ENCODE measurements around the gene CNTN4.

GRCh38 chr3:3038201-3038991 lies 939.7 kb downstream of the CNTN4 start:
- TF ChIP-seq CTCF (IDR thresholded peaks at IDR 0.05; ENCODE audit: low read depth, low read length): no peak
- TF ChIP-seq EZH2phosphoT487 (IDR thresholded peaks at IDR 0.05; ENCODE audit: low read depth): no peak

Data from OCI-LY3 (cell line).